ENCODE data around the gene NHS. TPM values are rescaled to one million over a fixed set of nuclear protein-coding genes. Genes with fewer than 3 reads are reported as not detected.

The NHS gene
- total RNA-seq, 4 donors from 2014 or later: 0.20 to 0.39 (median 0.30) TPM

GRCh38 chrX:17448188-17448587 lies 73.2 kb downstream of the NHS start:
- no peaks in the 10 kb centered on the region for H3K9me3 ChIP-seq
- in situ Hi-C loops (cut with MboI; ENCODE audit: low sequenced_read_pairs in 4 of 4) (no loop called here), intact Hi-C loops (cut with DNase I; ENCODE audit: low total_unique reads) (no loop called here)

GRCh38 chrX:17449866-17450265 lies 74.9 kb downstream of the NHS start:
- no peaks in the 10 kb centered on the region for H3K4me1 ChIP-seq
- intact Hi-C loops (cut with DNase I; ENCODE audit: low total_unique reads): no loop called here
- in situ Hi-C loops (cut with MboI; ENCODE audit: low sequenced_read_pairs in 4 of 4): no loop called here
- no peak overlapping the region for H3K27ac ChIP-seq
- no peaks in the 10 kb centered on the region for H3K9me3 ChIP-seq
- H3K27me3 ChIP-seq: no peaks in the 10 kb centered on the region
- no peaks in the 10 kb centered on the region for H3K36me3 ChIP-seq
- TF ChIP-seq CTCF (IDR thresholded peaks at IDR 0.05 in 4 of 5, conservative IDR thresholded peaks at IDR 0.05 in 1 of 5) (no peak), POLR2A (IDR thresholded peaks at IDR 0.05) (no peak)
- no peak overlapping the region for H3K4me3 ChIP-seq
- no peak for ATAC-seq
- DNase-seq: no peak

More at GRCh38 chrX:17448188-17448587, 73.2 kb downstream of the NHS start:
- no peaks in the 10 kb centered on the region for H3K4me1 ChIP-seq
- TF ChIP-seq POLR2A (IDR thresholded peaks at IDR 0.05) (no peak), CTCF (IDR thresholded peaks at IDR 0.05 in 4 of 5, conservative IDR thresholded peaks at IDR 0.05 in 1 of 5) (no peak)
- H3K27ac ChIP-seq: no peak overlapping the region
- no peaks in the 10 kb centered on the region for H3K36me3 ChIP-seq
- no peak overlapping the region for H3K4me3 ChIP-seq
- H3K27me3 ChIP-seq: no peaks in the 10 kb centered on the region
- no peak for ATAC-seq
- DNase-seq: no peak

GRCh38 chrX:17453788-17454187 lies 78.8 kb downstream of the NHS start:
- TF ChIP-seq POLR2A (IDR thresholded peaks at IDR 0.05) (no peak), CTCF (IDR thresholded peaks at IDR 0.05 in 4 of 5, conservative IDR thresholded peaks at IDR 0.05 in 1 of 5) (no peak)
- H3K9me3 ChIP-seq: no peaks in the 10 kb centered on the region
- H3K4me1 ChIP-seq: no peaks in the 10 kb centered on the region
- intact Hi-C loops (cut with DNase I; ENCODE audit: low total_unique reads) (no loop called here), in situ Hi-C loops (cut with MboI; ENCODE audit: low sequenced_read_pairs in 4 of 4) (no loop called here)
- H3K4me3 ChIP-seq: no peak overlapping the region
- no peak overlapping the region for H3K27ac ChIP-seq
- no peak for DNase-seq
- no peaks in the 10 kb centered on the region for H3K36me3 ChIP-seq
- no peak for ATAC-seq
- no peaks in the 10 kb centered on the region for H3K27me3 ChIP-seq

- no peaks in the 10 kb centered on the region for H3K36me3 ChIP-seq
- no peak for DNase-seq
- H3K9me3 ChIP-seq: no peaks in the 10 kb centered on the region
- no peak overlapping the region for H3K4me3 ChIP-seq
- intact Hi-C loops (cut with DNase I; ENCODE audit: low total_unique reads): no loop called here
- ATAC-seq: no peak
- H3K4me1 ChIP-seq: no peaks in the 10 kb centered on the region
- in situ Hi-C loops (cut with MboI; ENCODE audit: low sequenced_read_pairs in 4 of 4): no loop called here
- H3K27ac ChIP-seq: no peak overlapping the region
- TF ChIP-seq CTCF (IDR thresholded peaks at IDR 0.05 in 4 of 5, conservative IDR thresholded peaks at IDR 0.05 in 1 of 5): no peak
- TF ChIP-seq POLR2A (IDR thresholded peaks at IDR 0.05): no peak
- no peaks in the 10 kb centered on the region for H3K27me3 ChIP-seq
Observed at GRCh38 chrX:17456526-17456925, 81.5 kb downstream of the NHS start.

- in situ Hi-C loops (cut with MboI; ENCODE audit: low sequenced_read_pairs in 4 of 4): no loop called here
- Histone ChIP-seq H3K9me3 (no peaks in the 10 kb centered on the region), H3K36me3 (no peaks in the 10 kb centered on the region), H3K4me3 (no peak overlapping the region), H3K27ac (no peak overlapping the region), H3K27me3 (no peaks in the 10 kb centered on the region), H3K4me1 (no peaks in the 10 kb centered on the region)
- intact Hi-C loops (cut with DNase I; ENCODE audit: low total_unique reads): no loop called here
- TF ChIP-seq POLR2A (IDR thresholded peaks at IDR 0.05) (no peak), CTCF (IDR thresholded peaks at IDR 0.05 in 4 of 5, conservative IDR thresholded peaks at IDR 0.05 in 1 of 5) (no peak)
- DNase-seq (no peak), ATAC-seq (no peak)
Observed at GRCh38 chrX:17459008-17459611, 84.1 kb downstream of the NHS start.
